HTR-8/SVneo (cell line): ENCODE data around the gene ACSF3.

Experiments used
- DNase-seq: peaks from one replicate; pipeline ENCODE4 v3.0.0; 2011; ENCODE audit warnings: low spot score, mixed read lengths; ENCODE audit not compliant: insufficient read length
- FAIRE-seq: peaks from 2 replicates; lab custom pipeline; 2011; peaks lifted over from hg19 to GRCh38; lab: Jason Lieb, UNC

ACSF3 gene

DNA sequence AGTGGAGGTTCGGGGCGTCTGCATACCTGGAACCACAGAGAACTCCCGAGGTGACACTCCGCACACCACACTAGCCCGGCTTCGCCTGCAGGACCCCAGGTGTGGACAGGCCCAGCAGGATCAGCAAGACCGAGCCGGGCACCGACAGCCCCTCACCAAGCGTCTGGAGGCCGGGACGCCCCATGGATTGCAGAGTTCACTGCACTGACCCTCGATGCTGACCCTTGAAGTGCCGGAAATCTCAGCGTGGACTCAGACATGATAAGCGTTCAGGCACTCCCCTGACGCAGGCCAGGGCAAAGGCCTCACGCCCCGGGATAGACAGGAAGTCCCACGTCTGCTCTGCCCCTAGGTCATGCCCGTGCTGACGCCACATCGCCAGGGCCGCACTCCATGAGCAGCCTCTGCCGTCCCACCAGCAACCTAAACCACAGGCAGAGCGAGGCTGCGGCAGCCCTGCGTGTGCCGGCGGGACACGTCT, 26.0 kb downstream of the ACSF3 start:
- no peak for DNase-seq
- FAIRE-seq = no peak

DNA sequence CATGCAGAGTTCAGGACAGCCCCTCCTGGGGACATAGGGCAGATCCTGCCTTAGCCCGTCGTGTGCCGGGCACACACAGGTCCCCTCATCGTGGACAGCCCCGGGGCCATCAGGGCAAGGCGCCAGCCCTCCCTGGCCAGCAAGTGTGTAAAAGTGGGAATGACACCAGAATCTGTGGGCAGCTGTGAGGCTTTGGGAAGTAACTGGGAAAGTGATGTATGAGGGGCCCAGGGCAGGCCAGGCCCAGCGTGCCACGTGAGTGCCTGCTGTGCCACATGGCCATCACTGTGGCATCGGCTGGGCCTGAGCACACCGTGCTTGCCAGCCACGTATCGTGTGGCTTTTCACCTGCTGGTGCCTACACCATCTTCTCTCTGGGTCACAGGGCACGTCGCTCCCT, 26.6 kb downstream of the ACSF3 start:
- DNase-seq = no peak

DNA sequence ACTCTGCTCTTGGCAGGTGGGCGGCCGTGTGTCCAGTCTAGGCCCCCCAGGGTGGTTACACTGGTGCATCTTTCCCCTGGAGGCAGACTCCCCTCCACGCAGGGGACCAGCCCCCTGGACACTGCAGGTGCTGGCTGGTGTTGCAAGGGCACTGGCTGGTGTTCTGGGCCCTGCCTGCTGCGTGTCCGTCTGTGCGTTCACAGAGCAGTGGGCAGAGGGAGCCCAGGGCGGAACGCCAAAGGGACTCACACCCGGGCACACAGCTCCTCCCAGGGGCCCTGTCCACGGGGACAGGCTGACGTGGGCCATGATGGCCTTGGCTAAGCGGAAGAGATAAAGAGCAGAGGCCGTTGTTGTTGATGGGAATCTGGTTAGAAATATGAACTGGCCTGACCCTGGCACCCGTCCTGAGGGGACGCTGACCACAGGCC, 27.3 kb downstream of the ACSF3 start:
- DNase-seq = no peak
- FAIRE-seq = no peak

More for the DNA sequence above, 26.6 kb downstream of the ACSF3 start:
- FAIRE-seq = no peak

DNA sequence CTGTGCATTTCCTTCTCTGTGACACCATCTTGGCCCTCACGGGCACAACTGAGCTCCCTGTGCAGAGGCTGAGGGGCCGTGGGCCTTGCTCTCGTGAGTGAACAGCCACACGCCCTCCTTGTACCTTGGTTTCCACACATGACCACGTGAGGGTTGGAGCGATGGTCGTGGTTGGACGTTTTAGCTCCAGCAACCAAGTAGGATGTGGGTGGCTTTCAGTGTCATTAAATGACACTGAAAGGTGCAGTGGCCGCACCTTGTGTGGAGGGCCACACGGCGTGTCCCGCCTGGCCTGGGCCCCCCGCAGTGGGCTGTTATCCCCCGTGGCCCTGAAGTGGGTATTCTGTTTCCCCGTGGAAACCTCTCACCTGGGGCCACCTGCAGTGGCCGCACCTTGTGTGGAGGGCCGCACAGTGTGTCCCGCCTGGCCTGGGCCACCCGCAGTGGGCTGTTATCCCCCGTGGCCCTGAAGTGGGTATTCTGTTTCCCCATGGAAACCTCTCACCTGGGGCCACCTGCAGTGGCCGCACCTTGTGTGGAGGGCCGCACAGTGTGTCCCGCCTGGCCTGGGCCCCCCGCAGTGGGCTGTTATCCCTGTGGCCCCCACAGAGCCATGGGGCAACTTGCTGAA, 28.2 kb downstream of the ACSF3 start:
- DNase-seq (no peak), FAIRE-seq (no peak)

DNA sequence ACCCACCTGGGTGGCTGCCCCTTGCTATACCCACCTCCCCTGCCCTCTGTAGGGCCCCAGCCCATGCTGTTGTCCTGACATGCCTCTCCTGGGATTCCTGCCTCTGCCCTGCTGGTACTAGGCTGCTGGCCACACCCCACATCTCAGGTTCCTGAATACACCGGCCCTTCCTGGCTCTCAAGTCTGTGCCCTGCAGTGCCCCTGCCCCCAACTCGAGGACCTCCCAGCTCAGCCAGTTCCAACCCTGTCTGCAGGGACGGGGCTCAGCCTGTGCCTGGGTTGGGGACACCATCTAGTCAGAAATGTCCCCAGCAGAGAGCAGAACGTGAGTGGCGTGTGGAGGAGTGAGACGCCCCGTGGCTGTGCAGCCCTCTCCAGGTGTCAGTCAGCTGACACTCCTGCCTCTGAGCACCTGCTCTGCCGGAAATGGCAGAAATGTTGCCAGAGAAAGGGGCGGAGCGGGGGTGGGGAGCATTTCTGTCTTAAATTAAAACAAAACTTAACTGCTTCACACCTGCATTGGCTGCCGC, 28.7 kb downstream of the ACSF3 start:
- no peak for DNase-seq
- no peak for FAIRE-seq

DNA sequence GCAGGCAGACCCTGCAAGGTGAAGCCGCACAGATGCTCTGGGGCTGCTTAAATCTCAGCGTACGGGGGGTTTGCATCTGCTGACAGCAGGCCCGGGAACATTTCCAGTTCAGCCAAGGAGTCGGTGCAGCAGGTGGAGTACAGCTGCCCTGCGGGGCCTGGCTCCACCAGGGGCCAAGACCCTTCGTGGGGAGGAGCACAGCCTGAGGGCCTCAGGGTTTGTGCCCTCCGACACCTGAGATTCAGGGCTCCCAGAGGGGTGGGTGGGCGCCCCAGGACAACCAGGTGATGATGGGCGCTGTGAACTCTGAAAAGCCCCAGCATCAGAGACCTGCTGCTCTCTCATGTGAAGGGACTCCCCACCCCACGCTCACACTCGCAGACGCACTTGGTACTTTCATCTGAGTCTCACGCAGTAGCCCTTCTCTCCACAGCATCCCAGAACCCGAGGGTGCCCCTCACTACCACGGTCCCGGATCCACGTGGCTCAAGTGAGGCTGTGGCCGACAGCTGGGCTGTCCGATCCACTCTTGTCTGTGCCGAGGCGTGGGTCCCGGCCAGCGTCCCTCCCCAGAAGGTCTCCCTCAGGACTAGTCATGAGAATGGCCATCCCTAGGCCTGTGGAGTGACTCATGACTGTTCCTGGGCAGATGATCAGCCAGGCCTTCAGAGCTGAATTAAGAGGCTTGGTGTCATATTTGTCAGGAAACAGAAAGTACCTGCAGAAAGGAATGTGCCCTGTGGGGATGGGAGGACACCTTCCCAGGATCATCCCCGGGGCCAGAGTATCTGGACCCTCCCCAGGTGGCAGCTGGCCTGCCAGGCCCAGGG, 29.6 kb downstream of the ACSF3 start:
- no peak for FAIRE-seq
- no peak for DNase-seq

DNA sequence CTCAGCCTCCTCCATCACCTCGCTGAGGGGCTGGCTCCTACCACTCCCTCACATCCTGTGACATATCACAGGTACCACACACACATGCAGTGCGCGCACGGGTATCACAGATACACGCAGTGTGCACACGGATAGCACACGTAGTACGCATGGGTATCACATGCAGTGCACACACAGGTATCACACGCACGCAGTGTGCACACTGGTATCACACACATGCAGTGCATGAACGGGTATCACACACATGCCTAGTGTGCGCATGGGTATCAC, 30.1 kb downstream of the ACSF3 start:
- DNase-seq = no peak

DNA sequence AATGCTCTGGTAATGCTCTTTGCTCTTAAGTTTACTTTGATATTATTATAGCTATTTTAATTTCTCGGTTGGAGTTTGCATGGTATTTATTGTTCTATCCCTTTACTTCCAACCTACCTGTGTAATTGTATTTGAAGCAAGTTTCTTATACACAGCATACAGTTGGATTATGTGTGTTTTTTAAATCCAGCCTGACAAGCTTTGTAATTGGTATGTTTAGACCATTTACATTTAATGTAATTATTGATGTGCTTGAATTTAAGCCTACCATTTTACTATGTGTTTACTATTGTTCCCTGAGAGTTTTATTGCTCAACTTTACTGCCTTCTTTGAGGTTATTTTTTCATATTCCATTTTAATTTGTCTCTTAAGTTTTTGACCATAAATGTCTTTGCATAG, 35.7 kb downstream of the ACSF3 start:
- DNase-seq = no peak
- no peak for FAIRE-seq

More for the DNA sequence above, 30.1 kb downstream of the ACSF3 start:
- FAIRE-seq = peak; percentile 75

DNA sequence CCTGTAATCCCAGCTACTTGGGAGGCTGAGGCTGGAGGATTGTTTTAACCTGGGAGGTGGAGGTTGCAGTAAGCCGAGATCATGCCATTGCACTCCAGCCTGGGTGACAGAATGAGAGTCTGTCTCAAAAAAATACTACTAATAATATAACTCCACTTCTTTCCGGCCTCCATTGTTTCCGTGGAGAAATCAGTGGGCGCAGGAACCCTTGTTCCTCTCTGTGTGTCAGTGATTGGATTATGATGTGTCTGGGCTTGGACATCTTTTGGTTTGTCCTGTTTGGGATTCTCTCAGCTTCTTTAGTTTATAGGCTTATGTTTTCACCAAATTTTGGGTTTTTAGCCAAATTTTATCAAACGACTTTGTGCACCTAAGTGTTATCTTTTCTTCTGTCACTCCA, 36.8 kb downstream of the ACSF3 start:
- no peak for FAIRE-seq
- DNase-seq = no peak

DNA sequence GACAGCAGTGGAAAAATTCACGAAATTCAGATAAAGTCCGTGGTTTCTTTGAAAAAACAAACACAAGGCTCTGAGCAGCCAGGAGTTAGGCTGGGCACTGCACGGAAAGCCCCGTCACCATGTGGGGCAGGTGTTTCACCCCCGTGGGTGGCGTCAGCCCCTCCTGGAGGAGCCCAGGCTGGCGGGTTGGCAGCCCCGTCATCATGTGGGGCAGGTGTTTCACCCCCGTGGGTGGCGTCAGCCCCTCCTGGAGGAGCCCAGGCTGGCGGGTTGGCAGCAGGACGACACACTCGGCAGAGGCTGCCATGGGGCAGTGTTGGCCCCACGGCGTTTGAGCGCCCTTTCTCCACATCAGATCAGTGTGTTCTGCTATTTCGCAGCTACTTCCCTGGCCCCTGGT, 38.1 kb downstream of the ACSF3 start:
- DNase-seq (no peak), FAIRE-seq (no peak)

DNA sequence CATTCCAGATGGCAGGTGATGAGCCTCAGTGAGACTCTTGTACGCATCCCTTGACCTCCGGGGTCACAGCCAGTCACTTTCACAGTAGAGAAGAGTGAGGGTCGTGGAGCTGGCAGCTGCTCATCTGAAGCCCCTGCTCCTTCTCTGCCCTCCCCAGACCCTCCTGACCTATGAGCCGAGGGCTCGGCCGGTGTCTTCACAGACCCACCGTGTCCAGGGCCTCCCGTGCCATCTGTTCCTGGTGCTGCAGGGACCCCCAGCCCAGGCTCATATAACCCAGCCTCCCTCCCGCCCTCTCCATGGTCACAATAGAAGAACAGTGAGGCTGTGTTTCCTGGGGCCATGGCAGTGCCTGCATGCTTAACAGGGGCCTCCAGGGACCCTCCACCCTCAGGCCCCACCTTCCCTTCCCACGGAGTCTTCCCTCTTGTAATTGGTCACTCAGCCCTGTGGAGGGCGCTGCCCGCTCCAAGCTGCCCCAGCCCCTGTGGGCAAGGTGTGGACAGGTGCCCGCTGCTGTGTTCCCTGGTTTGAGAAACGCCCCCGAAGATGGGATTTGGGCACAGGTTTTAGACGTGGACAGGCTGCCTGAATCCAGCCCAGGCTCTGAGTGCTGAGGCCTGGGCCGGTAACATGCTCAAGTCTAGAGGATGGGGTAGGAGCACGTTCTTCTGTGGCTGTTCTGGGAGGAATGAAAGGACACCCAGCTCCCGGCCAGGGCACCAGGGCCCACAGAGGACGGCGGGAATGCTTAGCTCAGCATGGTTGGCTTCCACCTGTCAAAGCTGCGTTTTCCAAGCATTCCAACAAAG, 38.7 kb downstream of the ACSF3 start:
- no peak for FAIRE-seq

DNA sequence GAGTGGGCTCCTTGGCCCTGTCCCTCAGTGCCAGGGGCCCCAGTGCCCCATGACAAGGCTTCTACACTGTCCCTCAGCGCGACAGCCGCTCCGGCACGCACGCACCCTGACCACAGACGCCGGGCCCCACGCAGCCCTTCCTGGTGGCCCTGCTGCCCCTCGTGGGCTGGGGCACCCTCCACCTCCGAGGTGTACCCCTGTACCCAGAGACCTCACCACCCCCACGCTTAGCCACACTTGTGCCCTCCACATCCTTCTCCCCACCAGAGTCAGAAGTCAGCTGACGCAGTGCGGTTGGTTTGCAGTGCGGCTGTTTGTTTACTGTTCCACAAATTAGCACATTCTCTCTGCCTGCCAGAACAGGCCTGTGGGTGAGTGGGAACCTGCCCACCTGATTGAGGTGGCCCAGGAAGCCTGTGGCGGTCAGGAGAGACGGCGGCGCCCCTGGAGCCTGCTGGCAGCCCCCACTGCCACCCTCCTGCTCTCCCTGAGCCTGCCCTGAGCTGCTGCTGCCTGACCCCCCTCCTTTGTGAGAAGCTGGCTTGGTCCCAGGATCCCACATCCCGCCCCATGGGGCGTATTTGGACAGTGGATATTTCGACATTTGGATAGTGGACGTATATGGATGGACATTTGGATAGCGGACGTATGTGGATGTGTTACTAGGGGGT, 39.9 kb downstream of the ACSF3 start:
- FAIRE-seq (no peak), DNase-seq (no peak)

More for the DNA sequence above, 38.7 kb downstream of the ACSF3 start:
- DNase-seq = no peak

DNA sequence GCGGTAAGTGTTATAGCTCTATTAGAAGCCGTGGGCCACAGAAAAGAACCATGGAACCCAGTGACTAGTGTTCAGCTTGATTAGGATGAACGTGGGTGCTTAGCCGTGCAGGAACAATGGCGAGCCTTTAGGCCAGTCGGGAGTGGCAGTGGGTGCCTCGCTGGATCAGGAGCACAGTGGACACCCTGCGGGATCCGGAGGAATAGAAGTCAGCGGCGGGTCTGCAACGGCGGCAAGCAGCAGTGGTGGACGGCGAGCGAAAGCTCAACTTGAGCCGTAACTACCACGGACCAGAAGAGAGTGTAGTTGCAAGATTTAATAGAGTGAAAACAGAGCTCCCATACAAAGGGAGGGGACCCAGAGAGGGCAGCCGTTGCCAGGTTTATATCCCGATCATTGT, 40.6 kb downstream of the ACSF3 start:
- DNase-seq (no peak), FAIRE-seq (no peak)

DNA sequence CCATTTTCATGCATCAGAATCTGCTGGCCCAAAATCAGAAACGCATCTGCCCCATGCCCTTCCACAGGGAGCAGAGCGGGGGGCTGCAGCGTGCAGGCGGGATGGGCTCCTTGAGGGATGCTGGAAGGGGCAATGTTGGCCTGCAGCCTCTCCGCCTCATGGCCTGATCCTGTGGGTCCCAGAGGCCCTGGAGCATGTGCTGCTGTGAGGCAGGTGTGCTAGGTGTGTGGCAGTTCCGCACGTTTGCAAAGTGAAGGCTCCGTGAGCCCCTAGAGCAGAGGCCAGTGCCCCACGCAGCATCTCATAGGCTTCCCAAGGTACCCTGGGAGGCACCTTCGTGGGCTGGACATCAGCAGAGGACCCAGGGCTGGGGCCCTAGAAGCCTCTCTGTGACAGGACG, 41.5 kb downstream of the ACSF3 start:
- DNase-seq (no peak), FAIRE-seq (no peak)

DNA sequence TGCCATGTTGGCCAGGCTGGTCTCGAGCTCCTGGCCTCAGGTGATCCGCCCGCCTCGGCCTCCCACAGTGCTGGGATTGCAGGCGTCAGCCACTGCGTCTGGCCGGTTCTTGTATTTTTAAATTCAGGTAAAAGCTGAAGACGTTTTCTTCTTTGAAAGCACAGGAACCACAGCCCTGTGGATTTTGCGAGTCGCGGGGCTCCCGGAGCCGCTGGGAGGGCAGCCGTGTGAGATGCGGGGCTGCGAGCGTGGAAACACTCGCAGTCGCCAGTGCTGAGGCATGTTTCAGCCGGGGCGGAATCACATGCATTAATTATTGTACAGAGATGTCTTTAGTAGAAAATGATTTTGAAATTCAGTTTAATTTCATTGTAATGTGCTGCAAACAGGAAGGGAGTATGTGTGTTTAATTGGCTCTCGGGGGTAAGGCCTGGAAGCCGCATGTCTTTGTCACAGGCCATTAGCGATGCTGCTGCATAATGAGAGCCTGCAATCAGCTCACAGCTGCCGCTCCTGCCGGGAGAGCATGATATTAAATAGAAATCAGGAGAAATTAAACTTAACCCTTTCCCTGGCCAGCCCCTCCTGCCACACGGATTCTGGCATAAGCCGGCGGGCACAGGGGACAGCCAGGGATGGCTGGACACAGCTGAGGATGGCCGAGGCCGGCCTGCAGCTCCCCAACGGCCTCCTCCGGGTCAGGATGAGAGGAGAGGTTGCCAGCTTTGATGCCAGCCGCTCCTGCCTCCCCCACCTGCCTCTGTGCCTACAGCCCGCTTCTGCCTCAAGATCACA, 42.5 kb downstream of the ACSF3 start:
- FAIRE-seq (no peak), DNase-seq (no peak)

DNA sequence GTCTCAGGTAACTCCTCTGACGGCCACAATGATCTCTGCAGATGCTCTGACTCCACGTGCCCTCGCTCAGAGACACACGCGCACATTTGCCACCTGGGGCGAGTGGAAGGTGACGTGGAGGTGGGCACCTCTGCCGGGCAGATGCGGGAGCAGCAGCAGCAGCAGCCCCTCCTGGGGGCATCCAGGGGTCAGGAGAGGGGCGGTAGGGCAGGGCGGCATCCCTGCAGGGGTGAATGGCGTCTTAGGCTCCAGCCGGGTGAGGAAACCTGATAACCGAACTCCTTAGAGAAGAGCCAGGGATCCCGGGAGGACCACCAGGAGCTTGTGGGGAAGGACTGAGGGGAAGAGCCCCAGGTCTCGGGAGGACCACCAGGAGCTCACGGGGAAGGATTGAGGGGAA, 43.3 kb downstream of the ACSF3 start:
- FAIRE-seq = no peak
- DNase-seq = no peak

DNA sequence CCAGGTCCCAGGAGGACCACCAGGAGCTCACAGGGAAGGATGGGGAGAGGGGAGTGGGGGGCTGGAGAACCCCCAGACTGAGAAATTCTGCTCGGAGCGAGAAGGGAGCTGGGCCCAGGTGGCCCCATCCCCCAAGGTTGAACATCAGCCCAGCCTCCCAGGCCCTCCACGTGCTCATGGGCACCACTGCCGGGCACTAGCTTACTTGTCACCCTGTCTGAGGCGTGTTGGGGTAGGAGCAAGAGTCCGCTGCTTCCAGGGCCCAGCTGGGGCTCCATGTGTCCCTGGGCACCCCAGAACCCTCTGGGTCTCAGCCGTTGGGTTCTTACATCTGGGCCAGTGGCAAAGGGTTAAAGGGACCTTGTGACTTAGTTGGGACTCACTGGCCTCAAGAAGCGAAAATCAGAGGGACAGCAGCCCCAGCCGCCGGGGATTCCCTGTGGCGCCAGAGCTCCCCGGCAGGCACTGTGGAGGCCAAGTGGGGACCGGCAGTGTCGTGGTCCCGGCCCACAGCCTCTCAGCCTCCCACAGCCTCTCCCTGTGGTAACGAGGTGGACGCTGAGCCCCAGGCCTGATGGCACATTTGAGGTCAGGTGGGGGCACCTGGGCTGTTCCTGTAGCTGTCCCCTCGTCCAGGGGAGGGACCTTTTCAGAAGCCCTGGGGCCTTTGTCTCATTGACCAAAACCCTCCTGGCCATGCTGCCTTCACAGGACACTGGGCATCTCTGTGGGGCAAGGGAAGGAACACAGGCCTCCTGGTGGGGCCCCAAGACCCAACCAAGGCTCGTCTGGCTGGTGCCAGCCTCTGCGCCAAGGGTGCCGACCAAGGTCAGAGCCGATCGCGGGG, 44.2 kb downstream of the ACSF3 start:
- DNase-seq (no peak), FAIRE-seq (no peak)

DNA sequence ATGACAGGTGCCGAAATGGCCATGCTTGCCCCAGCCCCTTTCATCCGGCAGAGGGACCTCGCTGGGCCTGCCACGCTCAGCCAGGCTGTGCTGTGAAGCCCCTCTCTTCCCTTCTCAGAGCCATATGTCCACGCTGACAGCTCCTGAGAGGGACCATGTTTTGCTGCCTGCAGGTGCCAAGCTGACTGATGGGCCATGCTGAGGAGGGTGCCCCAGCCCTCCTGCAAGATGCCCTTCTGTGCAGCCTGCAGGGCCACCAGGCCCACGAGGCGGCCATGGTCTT, 44.8 kb downstream of the ACSF3 start:
- DNase-seq (no peak), FAIRE-seq (no peak)
